Upper lobe of left lung (tissue), 4 donors: ENCODE results near the gene ACP5.

Experiments
- EP300 ChIP-seq, 4 donors: sonication (generic); formaldehyde crosslinking; IDR thresholded peaks; one replicate each; pipeline ENCODE4 v1.5.1; 2017; ENCODE audit warnings: antibody characterized with exemption in 4 of 4, control low read depth in 2 of 4
- POLR2A ChIP-seq, 4 donors: fragments of 450-650 bp; IDR thresholded peaks; one replicate each; pipeline ENCODE4 v1.5.1; 2016 to 2017; ENCODE audit warnings: antibody characterized with exemption in 4 of 4, mild to moderate bottlenecking in 2 of 4
- POLR2AphosphoS5 ChIP-seq, 2 donors: sonication (generic); formaldehyde crosslinking; IDR thresholded peaks; one replicate each; pipeline ENCODE4 v1.5.1; 2017; ENCODE audit warnings: antibody characterized with exemption in 2 of 2
- TF ChIP-seq, protein P1 (sequence below), 6 experiments: fragments of 450-650 bp in 4 of 6; fragments of 200-600 bp in 2 of 6; sonication (generic) in 2 of 6; IDR thresholded peaks; one replicate each; pipeline ENCODE4 v1.5.1; 2016 to 2019; ENCODE audit warnings: antibody characterized with exemption in 6 of 6

DNA sequence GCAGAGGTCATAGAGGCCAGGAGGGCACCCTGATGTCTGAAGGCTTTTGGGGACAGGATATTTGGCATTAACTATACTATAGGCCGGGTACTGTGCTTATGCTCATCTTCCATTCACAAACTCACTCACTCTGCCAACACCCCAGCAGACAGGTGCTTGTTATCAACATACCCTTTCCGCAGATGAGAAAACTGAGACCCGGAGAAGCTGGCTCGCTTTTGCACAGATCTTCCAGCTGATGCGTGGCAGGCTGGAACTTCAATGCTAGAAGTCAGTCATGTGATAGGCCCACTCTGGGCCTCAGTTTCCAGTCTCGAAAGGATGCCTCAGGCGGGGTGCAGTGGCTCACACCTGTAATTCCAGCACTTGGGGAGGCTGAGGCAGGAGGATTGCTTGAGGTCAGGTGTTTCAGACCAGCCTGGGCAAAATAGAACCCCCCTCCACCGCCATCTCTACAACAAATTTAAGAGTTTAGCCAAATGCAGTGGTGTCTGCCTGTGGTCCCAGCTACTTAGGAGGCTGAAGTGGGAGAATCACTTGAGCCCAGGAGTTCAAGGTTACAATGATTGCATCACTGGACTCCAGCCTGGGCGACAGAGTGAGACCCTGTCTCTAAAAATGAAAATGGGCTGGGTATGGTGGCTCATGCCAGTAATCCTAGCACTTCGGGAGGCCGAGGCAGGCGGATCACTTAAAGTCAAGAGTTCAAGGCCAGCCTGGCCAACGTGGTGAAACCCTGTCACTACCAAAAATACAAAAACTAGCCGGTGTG lies 29.3 kb downstream of the ACP5 start:
- TF ChIP-seq POLR2AphosphoS5 (IDR thresholded peaks at IDR 0.05), result no peak
- TF ChIP-seq, protein P1, sequence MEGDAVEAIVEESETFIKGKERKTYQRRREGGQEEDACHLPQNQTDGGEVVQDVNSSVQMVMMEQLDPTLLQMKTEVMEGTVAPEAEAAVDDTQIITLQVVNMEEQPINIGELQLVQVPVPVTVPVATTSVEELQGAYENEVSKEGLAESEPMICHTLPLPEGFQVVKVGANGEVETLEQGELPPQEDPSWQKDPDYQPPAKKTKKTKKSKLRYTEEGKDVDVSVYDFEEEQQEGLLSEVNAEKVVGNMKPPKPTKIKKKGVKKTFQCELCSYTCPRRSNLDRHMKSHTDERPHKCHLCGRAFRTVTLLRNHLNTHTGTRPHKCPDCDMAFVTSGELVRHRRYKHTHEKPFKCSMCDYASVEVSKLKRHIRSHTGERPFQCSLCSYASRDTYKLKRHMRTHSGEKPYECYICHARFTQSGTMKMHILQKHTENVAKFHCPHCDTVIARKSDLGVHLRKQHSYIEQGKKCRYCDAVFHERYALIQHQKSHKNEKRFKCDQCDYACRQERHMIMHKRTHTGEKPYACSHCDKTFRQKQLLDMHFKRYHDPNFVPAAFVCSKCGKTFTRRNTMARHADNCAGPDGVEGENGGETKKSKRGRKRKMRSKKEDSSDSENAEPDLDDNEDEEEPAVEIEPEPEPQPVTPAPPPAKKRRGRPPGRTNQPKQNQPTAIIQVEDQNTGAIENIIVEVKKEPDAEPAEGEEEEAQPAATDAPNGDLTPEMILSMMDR (IDR thresholded peaks at IDR 0.05), result no peak
- no peak for TF ChIP-seq POLR2A (IDR thresholded peaks at IDR 0.05)
- no peak for TF ChIP-seq EP300 (IDR thresholded peaks at IDR 0.05)
